ENCODE measurements around the gene FRMD8. TPM values are rescaled to one million over a fixed set of nuclear protein-coding genes. Genes with fewer than 3 reads are reported as not detected.
"Not testable (repeated sequence)": the region's sequence is repeated elsewhere in the genome, so short reads cannot be mapped to it uniquely, and the experiment has no call there.

FRMD8 gene
- polyA plus RNA-seq, 6 donors from 2014 or later: 45.3 to 64.6 (median 53.8) TPM

DNA sequence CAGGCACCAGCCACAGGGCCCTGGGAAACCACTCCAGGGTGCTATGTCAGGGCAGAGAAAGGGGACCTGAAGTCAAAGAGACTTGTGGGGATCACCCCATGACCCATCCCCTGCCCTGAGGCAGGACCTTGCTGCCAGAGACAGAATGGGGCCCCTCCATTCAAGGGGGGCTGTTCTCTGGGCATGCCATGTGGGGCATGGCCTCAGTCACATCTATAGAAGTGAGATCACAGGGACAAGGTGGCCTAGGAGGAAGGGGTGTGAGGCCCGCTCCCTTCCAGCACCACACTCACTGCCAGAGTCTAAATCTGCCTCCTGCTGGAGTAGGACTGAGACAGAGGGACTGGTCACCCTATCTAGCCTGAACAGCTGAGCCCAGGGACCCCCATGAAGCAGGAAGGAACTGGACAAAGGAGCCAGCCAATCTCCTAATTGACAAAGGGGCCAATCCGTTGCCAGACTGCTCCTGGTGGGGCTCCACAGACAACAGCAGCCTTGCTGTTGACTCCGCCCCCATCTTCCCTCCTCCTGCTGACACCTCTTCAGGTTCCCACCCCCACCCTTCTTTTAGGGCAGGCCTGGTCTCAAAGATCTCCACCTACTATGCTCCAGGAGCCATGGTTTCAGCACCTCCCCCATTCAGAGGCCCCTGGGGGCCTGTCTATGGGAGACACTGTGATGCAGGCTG lies 62.1 kb downstream of the FRMD8 start:
- Mint-ChIP-seq H3K4me1 (peaks cover 22 to 51% (median 30%) of the 10 kb centered on the region in 3 donors), H3K9me3 (peaks cover 0 to 3% (median 0%) of the 10 kb centered on the region in 7 donors), H3K4me3 (peak overlapping the region in 1 of 8 donors; percentile 13), H3K27me3 (no peaks in the 10 kb centered on the region), H3K36me3 (no peaks in the 10 kb centered on the region), H3K27ac (peak overlapping the region in 3 of 6 donors; percentile 20 to 73 (median 57))
- DNase-seq: no peak
- no peak for ATAC-seq (ENCODE audit: low read depth in 2 of 2)

DNA sequence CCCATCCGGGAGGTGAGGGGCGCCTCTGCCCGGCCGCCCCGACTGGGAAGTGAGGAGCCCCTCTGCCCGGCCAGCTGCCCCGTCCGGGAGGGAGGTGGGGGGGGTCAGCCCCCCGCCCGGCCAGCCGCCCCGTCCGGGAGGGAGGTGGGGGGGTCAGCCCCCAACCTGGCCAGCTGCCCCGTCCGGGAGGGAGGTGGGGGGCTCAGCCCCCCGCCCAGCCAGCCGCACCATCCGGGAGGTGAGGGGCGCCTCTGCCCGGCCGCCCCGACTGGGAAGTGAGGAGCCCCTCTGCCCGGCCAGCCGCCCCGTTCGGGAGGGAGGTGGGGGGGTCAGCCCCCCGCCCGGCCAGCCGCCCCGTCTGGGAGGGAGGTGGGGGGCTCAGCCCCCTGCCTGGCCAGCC lies 64.9 kb downstream of the FRMD8 start:
- not testable (repeated sequence) for ATAC-seq (ENCODE audit: low read depth in 2 of 2); H3K36me3 Mint-ChIP-seq
- peaks cover 19 to 58% (median 32%) of the 10 kb centered on the region in 3 donors for H3K4me1 Mint-ChIP-seq

DNA sequence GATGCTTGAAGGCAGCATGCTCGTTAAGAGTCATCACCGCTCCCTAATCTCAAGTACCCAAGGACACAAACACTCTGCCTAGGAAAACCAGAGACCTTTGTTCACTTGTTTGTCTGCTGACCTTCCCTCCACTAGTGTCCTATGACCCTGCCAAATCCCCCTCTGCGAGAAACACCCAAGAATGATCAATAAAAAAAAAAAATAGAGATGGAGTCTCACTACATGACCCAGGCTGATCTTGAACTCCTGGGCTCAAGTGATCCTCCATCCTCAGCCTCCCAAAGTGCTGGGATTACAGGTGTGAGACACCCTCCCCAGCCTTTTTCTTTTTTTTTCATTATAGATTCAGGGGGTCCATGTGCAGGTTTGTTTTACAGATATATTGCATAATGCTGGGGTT lies 65.8 kb downstream of the FRMD8 start:
- not testable (repeated sequence) for H3K27ac Mint-ChIP-seq; H3K36me3 Mint-ChIP-seq; H3K9me3 Mint-ChIP-seq; DNase-seq; ATAC-seq (ENCODE audit: low read depth in 2 of 2); H3K27me3 Mint-ChIP-seq
- H3K4me1 Mint-ChIP-seq: peaks cover 18 to 55% (median 33%) of the 10 kb centered on the region in 3 donors
- H3K4me3 Mint-ChIP-seq: peak overlapping the region in 2 of 8 donors; percentile 25 to 89

More for the DNA sequence above, 64.9 kb downstream of the FRMD8 start:
- not testable (repeated sequence) for H3K9me3 Mint-ChIP-seq, H3K27me3 Mint-ChIP-seq, DNase-seq, H3K4me3 Mint-ChIP-seq, H3K27ac Mint-ChIP-seq

DNA sequence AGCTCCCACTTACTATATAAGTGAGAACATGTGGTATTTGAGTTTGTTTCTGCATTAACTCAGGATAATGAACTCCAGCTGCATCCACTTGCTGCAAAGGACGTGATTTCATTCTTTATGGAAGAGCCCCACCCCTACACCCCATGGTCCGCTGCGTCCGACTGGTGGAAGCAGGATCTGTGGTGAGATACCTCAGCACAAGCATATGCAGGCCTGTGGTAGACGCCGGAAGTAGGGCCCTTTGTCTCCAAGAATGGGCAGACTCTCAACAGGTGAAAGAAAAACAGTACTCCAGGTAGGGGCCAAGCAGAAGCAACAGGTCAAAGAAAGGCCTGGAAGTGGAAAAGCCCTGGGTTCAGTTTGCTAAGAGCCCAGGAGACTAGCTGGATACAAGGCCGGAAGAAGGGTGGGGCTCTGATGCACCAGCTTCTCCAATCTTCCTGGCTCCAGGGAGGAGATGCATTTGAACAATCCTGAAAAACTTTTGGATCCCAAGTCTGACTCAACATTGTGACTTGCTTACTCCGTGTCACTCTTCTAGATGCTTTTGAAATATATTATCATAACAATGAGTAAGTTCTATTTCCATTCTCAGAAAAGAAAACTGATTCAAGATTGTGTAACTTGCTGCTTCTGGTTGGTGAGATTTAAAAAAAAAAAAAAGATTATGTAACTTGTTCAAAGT lies 66.5 kb downstream of the FRMD8 start:
- H3K9me3 Mint-ChIP-seq: peaks cover 0 to 3% (median 0%) of the 10 kb centered on the region in 7 donors
- peak overlapping the region in 7 of 8 donors; percentile 1 to 89 (median 29) for H3K4me3 Mint-ChIP-seq
- no peaks in the 10 kb centered on the region for H3K27me3 Mint-ChIP-seq
- DNase-seq: no peak
- peaks cover 20 to 60% (median 33%) of the 10 kb centered on the region in 3 donors for H3K4me1 Mint-ChIP-seq
- no peaks in the 10 kb centered on the region for H3K36me3 Mint-ChIP-seq
- peak overlapping the region in 3 of 6 donors; percentile 49 to 85 (median 78) for H3K27ac Mint-ChIP-seq
- no peak for ATAC-seq (ENCODE audit: low read depth in 2 of 2)

- peak overlapping the region; percentile 89 to 98 (median 94) for H3K4me3 Mint-ChIP-seq
- peaks cover 18 to 51% (median 26%) of the 10 kb centered on the region in 3 donors for H3K4me1 Mint-ChIP-seq
- no peaks in the 10 kb centered on the region for H3K36me3 Mint-ChIP-seq
Measured at GRCh38 chr11:65454311-65454695, 67.9 kb downstream of the FRMD8 start.

GRCh38 chr11:65454696-65455456 lies 68.4 kb downstream of the FRMD8 start:
- Mint-ChIP-seq H3K36me3 (no peaks in the 10 kb centered on the region), H3K27ac (peak overlapping the region; percentile 90 to 97 (median 94)), H3K4me1 (peaks cover 18 to 50% (median 26%) of the 10 kb centered on the region in 3 donors), H3K27me3 (no peaks in the 10 kb centered on the region), H3K4me3 (peak overlapping the region; percentile 89 to 98 (median 94)), H3K9me3 (peaks cover 0 to 2% (median 0%) of the 10 kb centered on the region in 7 donors)
- ATAC-seq (ENCODE audit: low read depth in 2 of 2) (peak; percentile 92 to 93), DNase-seq (peak; percentile 75)

More at GRCh38 chr11:65454311-65454695, 67.9 kb downstream of the FRMD8 start:
- no peak for ATAC-seq (ENCODE audit: low read depth in 2 of 2)
- no peak for DNase-seq
- Mint-ChIP-seq H3K27ac (peak overlapping the region in 3 of 6 donors; percentile 90 to 97 (median 94)), H3K9me3 (peaks cover 0 to 3% (median 0%) of the 10 kb centered on the region in 7 donors), H3K27me3 (no peaks in the 10 kb centered on the region)

DNA sequence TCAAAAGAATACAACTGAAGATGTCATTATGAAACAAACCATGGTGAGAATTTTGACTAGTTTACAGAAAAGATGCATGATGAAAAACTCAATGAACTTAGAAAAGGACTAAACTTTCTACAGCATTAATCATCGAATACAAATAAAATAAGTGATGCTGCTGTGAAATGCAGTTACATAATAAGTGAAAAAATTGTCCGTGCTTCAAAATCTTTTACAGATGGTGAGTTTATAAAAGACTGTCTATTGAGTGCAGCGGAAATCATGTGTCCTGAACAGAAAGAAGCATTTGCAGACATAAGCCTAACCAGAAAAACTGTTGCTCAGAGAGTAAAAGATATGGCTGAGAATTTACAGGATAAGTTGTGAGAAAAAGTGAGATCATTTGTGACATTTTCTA lies 70.0 kb downstream of the FRMD8 start:
- H3K27ac Mint-ChIP-seq: peak overlapping the region in 3 of 6 donors; percentile 24 to 90 (median 86)

DNA sequence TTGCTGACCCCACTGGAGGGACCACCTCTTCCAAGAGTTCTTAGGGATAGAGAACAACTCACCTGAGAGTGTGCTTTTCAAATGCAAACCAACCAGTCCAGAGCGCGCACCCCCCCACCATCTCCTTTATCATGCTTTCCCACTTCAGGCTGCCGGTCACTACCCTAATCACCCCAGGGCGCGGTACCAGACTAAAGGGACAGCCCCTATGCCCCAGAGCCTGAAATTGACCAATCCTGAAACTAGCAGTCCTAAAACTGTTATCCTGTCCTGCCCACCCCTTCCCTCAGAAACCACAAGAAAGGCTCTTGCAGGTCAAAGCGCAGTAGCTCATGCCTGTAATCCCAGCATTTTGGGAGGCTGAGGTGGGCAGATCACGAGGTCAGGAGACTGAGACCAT lies 73.1 kb downstream of the FRMD8 start:
- Mint-ChIP-seq H3K4me1 (peaks cover 18 to 28% (median 18%) of the 10 kb centered on the region in 3 donors), H3K36me3 (no peaks in the 10 kb centered on the region), H3K9me3 (no peaks in the 10 kb centered on the region), H3K27ac (no peak overlapping the region), H3K4me3 (no peak overlapping the region), H3K27me3 (no peaks in the 10 kb centered on the region)
- DNase-seq: no peak
- no peak for ATAC-seq (ENCODE audit: low read depth in 2 of 2)

More for the DNA sequence above, 70.0 kb downstream of the FRMD8 start:
- DNase-seq (no peak), ATAC-seq (ENCODE audit: low read depth in 2 of 2) (no peak)
- H3K4me3 Mint-ChIP-seq: peak overlapping the region; percentile 21 to 93 (median 68)
- H3K9me3 Mint-ChIP-seq: peaks cover 0 to 2% (median 0%) of the 10 kb centered on the region in 7 donors
- no peaks in the 10 kb centered on the region for H3K36me3 Mint-ChIP-seq
- H3K27me3 Mint-ChIP-seq: no peaks in the 10 kb centered on the region
- peaks cover 18 to 47% (median 26%) of the 10 kb centered on the region in 3 donors for H3K4me1 Mint-ChIP-seq

Other genes with a start within 250 kb of the FRMD8 start
- gene SPDYC, start 216.4 kb upstream of the FRMD8 start, polyA plus RNA-seq (ENCODE audit: low read depth in 6 of 6): under 1 TPM in 1 of 6 donors, not detected in 5; 0.48 TPM
- 100 to 1,000 TPM in 5 of 6 donors, 10 to 100 TPM in 1; 93.8 to 132 (median 124) TPM for gene CAPN1, start 204.7 kb upstream of the FRMD8 start, polyA plus RNA-seq (ENCODE audit: low read depth in 6 of 6)
- gene POLA2, start 124.7 kb upstream of the FRMD8 start, polyA plus RNA-seq (ENCODE audit: low read depth in 6 of 6): 10 to 100 TPM; 11.9 to 20.4 (median 16.2) TPM
- gene CDC42EP2, start 71.8 kb upstream of the FRMD8 start, polyA plus RNA-seq (ENCODE audit: low read depth in 6 of 6): under 1 TPM in 1 of 6 donors, not detected in 5; 0.88 TPM
- gene DPF2, start 52.8 kb upstream of the FRMD8 start, polyA plus RNA-seq (ENCODE audit: low read depth in 6 of 6): 100 to 1,000 TPM in 1 of 6 donors, 10 to 100 TPM in 5; 68.1 to 104 (median 91.9) TPM
- gene TIGD3, start 31.9 kb upstream of the FRMD8 start, polyA plus RNA-seq (ENCODE audit: low read depth in 6 of 6): 1 to 10 TPM; 1.5 to 3.3 (median 1.8) TPM
- 10 to 100 TPM; 10.2 to 35.1 (median 16.2) TPM for gene SLC25A45, start 4.0 kb upstream of the FRMD8 start, polyA plus RNA-seq (ENCODE audit: low read depth in 6 of 6)
- 1 to 10 TPM in 5 of 6 donors, under 1 TPM in 1; 0.88 to 4.2 (median 1.2) TPM for gene NEAT1, start 36.2 kb downstream of the FRMD8 start, polyA plus RNA-seq (ENCODE audit: low read depth in 6 of 6)
- gene MALAT1, start 112.4 kb downstream of the FRMD8 start, polyA plus RNA-seq (ENCODE audit: low read depth in 6 of 6): 1,000 to 10,000 TPM; 1,985 to 6,450 (median 3,738) TPM
- 10 to 100 TPM; 21.8 to 40.0 (median 27.2) TPM for gene SCYL1, start 138.4 kb downstream of the FRMD8 start, polyA plus RNA-seq (ENCODE audit: low read depth in 6 of 6)
- 10 to 100 TPM; 12.5 to 40.5 (median 23.0) TPM for gene LTBP3, start 171.7 kb downstream of the FRMD8 start, polyA plus RNA-seq (ENCODE audit: low read depth in 6 of 6)
- 10 to 100 TPM; 56.9 to 74.5 (median 69.8) TPM for gene ZNRD2, start 183.8 kb downstream of the FRMD8 start, polyA plus RNA-seq (ENCODE audit: low read depth in 6 of 6)
- 10 to 100 TPM; 44.3 to 82.6 (median 61.8) TPM for gene FAM89B, start 185.9 kb downstream of the FRMD8 start, polyA plus RNA-seq (ENCODE audit: low read depth in 6 of 6)
- gene EHBP1L1, start 189.4 kb downstream of the FRMD8 start, polyA plus RNA-seq (ENCODE audit: low read depth in 6 of 6): 10 to 100 TPM in 4 of 6 donors, 1 to 10 TPM in 2; 5.5 to 18.3 (median 11.6) TPM
- gene KCNK7, start 209.2 kb downstream of the FRMD8 start, polyA plus RNA-seq (ENCODE audit: low read depth in 6 of 6): not detected
- gene MAP3K11, start 227.6 kb downstream of the FRMD8 start, polyA plus RNA-seq (ENCODE audit: low read depth in 6 of 6): 10 to 100 TPM in 4 of 6 donors, 1 to 10 TPM in 2; 9.2 to 20.1 (median 11.9) TPM
- gene PCNX3, start 229.1 kb downstream of the FRMD8 start, polyA plus RNA-seq (ENCODE audit: low read depth in 6 of 6): 1 to 10 TPM in 5 of 6 donors, not detected in 1; 1.7 to 5.9 (median 3.0) TPM